K562 (cell line): Measurements from ENCODE around the gene PDGFRA. TPM values are rescaled to one million over a fixed set of nuclear protein-coding genes. Genes with fewer than 3 reads are reported as not detected.

Experiments used
- ATAC-seq: fragments of 200-7000 bp; cut with Tn5 transposase; 3 replicates; pipeline ENCODE4 v1.9.1; 2020; ENCODE audit warnings: moderate library complexity
- BruUV-seq: library from RNA; stranded (reverse); fragments of 400-500 nt; replicated peaks from 2 replicates; lab custom pipeline; 2021; lab: Mats Ljungman, UMichigan
- CTCF ChIA-PET: fragments of 300-600 bp; formaldehyde crosslinking; extraction: SDS; loops from one replicate; lab custom pipeline; 2021; ENCODE audit warnings: low intra/inter-chr PET ratio; lab: Yijun Ruan, JAX
- POLR2A ChIA-PET: fragments of 300-600, 350-650 bp; sonication (Branson Sonifier 250); formaldehyde crosslinking; extraction: SDS; loops from one replicate; lab custom pipeline; 2021; ENCODE audit warnings: antibody characterized with exemption, inconsistent platforms; lab: Yijun Ruan, JAX
- DNase-seq, 4 experiments: peaks; one replicate each; pipeline versions ENCODE4 v3.0.0 to v3.0.0-alpha.2; 2011 to 2018; ENCODE audit warnings: low spot score in 3 of 4, mixed read lengths in 3 of 4; ENCODE audit errors: extremely low read depth in 1 of 4
- FAIRE-seq: peaks from 2 replicates; lab custom pipeline; 2011; peaks lifted over from hg19 to GRCh38; lab: Jason Lieb, UNC
- H2AFZ ChIP-seq: 2 replicates; pipeline ENCODE4 v1.6.0; 2011; ENCODE audit warnings: low read depth, low read length, control low read depth, inconsistent platforms
- H3K27ac ChIP-seq: fragments of 200-600 bp; 3 replicates; pipeline ENCODE4 v1.8.0; 2011; ENCODE audit warnings: low read depth, mild to moderate bottlenecking, control low read depth, inconsistent platforms, low read length, moderate library complexity, mixed read lengths; ENCODE audit errors: extremely low read depth
- H3K27me3 ChIP-seq, 2 experiments: fragments of 300-600 bp in 1 of 2; 2 replicates in 1 of 2; 3 replicates in 1 of 2; pipeline versions ENCODE4 v1.6.0 to v1.8.0; 2011; ENCODE audit warnings: inconsistent platforms in 2 of 2, low read length in 2 of 2, mild to moderate bottlenecking in 1 of 2, mixed read lengths in 1 of 2, moderate library complexity in 1 of 2; ENCODE audit not compliant: control insufficient read depth in 2 of 2, insufficient read depth in 2 of 2
- H3K36me3 ChIP-seq: fragments of 300-600 bp; 3 replicates; pipeline ENCODE4 v1.8.0; 2011; ENCODE audit warnings: mild to moderate bottlenecking, low read length, inconsistent platforms; ENCODE audit not compliant: control insufficient read depth, insufficient read depth
- H3K4me1 ChIP-seq, 2 experiments: fragments of 200-600 bp in 1 of 2; replicated peaks in 1 of 2; 2 replicates in 1 of 2; 3 replicates in 1 of 2; pipeline versions ENCODE4 v1.5.1 to v1.8.0; 2011; ENCODE audit warnings: inconsistent platforms in 2 of 2, low read length in 2 of 2, mild to moderate bottlenecking in 1 of 2, mixed read lengths in 1 of 2, moderate library complexity in 1 of 2; ENCODE audit not compliant: control insufficient read depth in 2 of 2, insufficient read depth in 2 of 2
- H3K4me2 ChIP-seq: 2 replicates; pipeline ENCODE4 v1.6.1; 2011; ENCODE audit warnings: low read length, control low read depth, inconsistent platforms, mixed read lengths; ENCODE audit not compliant: insufficient read depth
- H3K4me3 ChIP-seq: fragments of 200-600 bp; sonication (generic), shearing (Covaris generic); 2 replicates; pipeline ENCODE4 v1.5.1; 2016; ENCODE audit warnings: control low read depth, inconsistent platforms
- H3K79me2 ChIP-seq: fragments of 200-600 bp; 3 replicates; pipeline ENCODE4 v1.8.0; 2011; ENCODE audit warnings: low read length, inconsistent platforms; ENCODE audit not compliant: control insufficient read depth, insufficient read depth
- H3K9ac ChIP-seq, 2 experiments: 2 replicates each; pipeline versions ENCODE4 v1.6.0 to v1.6.1; 2011; ENCODE audit warnings: low read depth in 2 of 2, low read length in 2 of 2, control low read depth in 1 of 2, inconsistent platforms in 1 of 2, mild to moderate bottlenecking in 1 of 2, mixed read lengths in 1 of 2; ENCODE audit not compliant: insufficient read depth in 1 of 2
- H3K9me1 ChIP-seq: one replicate; pipeline ENCODE4 v1.6.0; 2011; ENCODE audit warnings: inconsistent platforms, mild to moderate bottlenecking, low read length, moderate library complexity; ENCODE audit not compliant: control insufficient read depth, insufficient read depth
- H3K9me3 ChIP-seq: replicated peaks from 2 replicates; pipeline ENCODE4 v1.5.1; 2011; ENCODE audit warnings: low read depth, low read length, inconsistent platforms; ENCODE audit not compliant: control insufficient read depth, insufficient read depth
- H4K20me1 ChIP-seq: replicated peaks from 2 replicates; pipeline ENCODE4 v1.6.1; 2011; ENCODE audit warnings: low read length, inconsistent platforms, mixed read lengths; ENCODE audit not compliant: control insufficient read depth, insufficient read depth
- ADNP ChIP-seq: fragments of 200-800 bp; sonication (Bioruptor generic); IDR thresholded peaks from 2 replicates; pipeline ENCODE4 v1.6.1; 2016; ENCODE audit warnings: missing genetic modification characterization, missing compliant biosample characterization
- BACH1 ChIP-seq: fragments of 200-800 bp; sonication (Bioruptor generic); IDR thresholded peaks from 2 replicates; pipeline ENCODE4 v1.6.1; 2016; ENCODE audit warnings: missing genetic modification characterization, missing compliant biosample characterization
- CTBP1 ChIP-seq: fragments of 450-650 bp; IDR thresholded peaks from 2 replicates; pipeline ENCODE4 v1.6.1; 2016; ENCODE audit warnings: borderline replicate concordance
- DDX20 ChIP-seq: fragments of 450-650 bp; IDR thresholded peaks from 2 replicates; pipeline ENCODE4 v1.6.1; 2016; ENCODE audit warnings: missing genetic modification characterization, low read depth, mild to moderate bottlenecking, missing compliant biosample characterization, moderate library complexity
- FIP1L1 ChIP-seq: fragments of 200-400 bp; formaldehyde crosslinking; IDR thresholded peaks from 2 replicates; pipeline ENCODE4 v1.6.1; 2018; ENCODE audit warnings: mild to moderate bottlenecking, low read depth, low read length; ENCODE audit not compliant: poor library complexity, severe bottlenecking
- GTF2E2 ChIP-seq: fragments of 200-800 bp; sonication (Bioruptor generic); IDR thresholded peaks from 2 replicates; pipeline ENCODE4 v1.6.1; 2016; ENCODE audit warnings: missing genetic modification characterization, missing compliant biosample characterization
- MAFF ChIP-seq: IDR thresholded peaks from 2 replicates; pipeline ENCODE4 v1.6.1; 2012; ENCODE audit warnings: low read length, improper control_type of control experiment
- ZNF165 ChIP-seq: fragments of 250-450 bp; sonication (Bioruptor Pico); IDR thresholded peaks from 2 replicates; pipeline ENCODE4 v1.4.0; 2020; ENCODE audit warnings: borderline replicate concordance
- ZNF79 ChIP-seq: fragments of 250-450 bp; sonication (Bioruptor Pico); IDR thresholded peaks from 2 replicates; pipeline ENCODE4 v1.4.0; 2020; ENCODE audit warnings: low read depth, mild to moderate bottlenecking, moderate library complexity
- WGBS: fragments of 100-300 bp; shearing (Covaris generic); methylation state at CpG from one replicate; pipeline ENCODE4 v1.1.6; 2016; ENCODE audit warnings: low coverage, mixed read lengths; ENCODE audit not compliant: insufficient coverage; ENCODE audit errors: missing lambda C conversion rate; 5-methylcytosine and 5-hydroxymethylcytosine counted together
- in situ Hi-C: fragments of 300-500 bp; cut with MboI; formaldehyde crosslinking; loops from 4 replicates; pipeline ENCODE4 v1.15.0; 2018; ENCODE audit warnings: inconsistent platforms, mixed read lengths
- intact Hi-C: fragments of 100-400 bp; cut with micrococcal nuclease; formaldehyde crosslinking; loops from 2 replicates; pipeline ENCODE4 v1.14.2; 2022
- polyA plus RNA-seq, 8 experiments: library from polyadenylated mRNA; depleted of rRNA in 4 of 8; stranded (reverse) in 5 of 8; unstranded in 3 of 8; fragments of >200 nt; fragmentation: Nextera tagmentation in 2 of 8; fragmentation: Illumina TruSeq in 1 of 8; extraction: Ambion mirVana in 2 of 8; extraction: Trizol in 1 of 8; gene quantifications; 2 replicates each; pipeline versions ENCODE4 v1.2.1 to v1.2.3, GENCODE V29; 2011 to 2014; ENCODE audit warnings: inconsistent platforms in 1 of 8, missing spikeins in 1 of 8
- total RNA-seq, 7 experiments: library from RNA; depleted of rRNA in 6 of 7; stranded (reverse); fragments of >200 nt in 6 of 7; fragmentation: Illumina TruSeq in 2 of 7; extraction: Trizol in 2 of 7; gene quantifications; 2 replicates each; pipeline versions ENCODE4 v1.2.1 to v1.2.3, GENCODE V29; 2011 to 2021; ENCODE audit warnings: low replicate concordance in 1 of 7
- TF ChIP-seq, protein P1 (sequence below): fragments of 450-650 bp; IDR thresholded peaks from 2 replicates; pipeline ENCODE4 v1.7.0; 2016; ENCODE audit warnings: borderline replicate concordance

PDGFRA gene
- total and polyA plus RNA-seq, 9 of the 15 experiments (the other 6 are each of a cell fraction or from before 2014, with no cell fraction given), result 0.40 TPM; not detected in 8

DNA sequence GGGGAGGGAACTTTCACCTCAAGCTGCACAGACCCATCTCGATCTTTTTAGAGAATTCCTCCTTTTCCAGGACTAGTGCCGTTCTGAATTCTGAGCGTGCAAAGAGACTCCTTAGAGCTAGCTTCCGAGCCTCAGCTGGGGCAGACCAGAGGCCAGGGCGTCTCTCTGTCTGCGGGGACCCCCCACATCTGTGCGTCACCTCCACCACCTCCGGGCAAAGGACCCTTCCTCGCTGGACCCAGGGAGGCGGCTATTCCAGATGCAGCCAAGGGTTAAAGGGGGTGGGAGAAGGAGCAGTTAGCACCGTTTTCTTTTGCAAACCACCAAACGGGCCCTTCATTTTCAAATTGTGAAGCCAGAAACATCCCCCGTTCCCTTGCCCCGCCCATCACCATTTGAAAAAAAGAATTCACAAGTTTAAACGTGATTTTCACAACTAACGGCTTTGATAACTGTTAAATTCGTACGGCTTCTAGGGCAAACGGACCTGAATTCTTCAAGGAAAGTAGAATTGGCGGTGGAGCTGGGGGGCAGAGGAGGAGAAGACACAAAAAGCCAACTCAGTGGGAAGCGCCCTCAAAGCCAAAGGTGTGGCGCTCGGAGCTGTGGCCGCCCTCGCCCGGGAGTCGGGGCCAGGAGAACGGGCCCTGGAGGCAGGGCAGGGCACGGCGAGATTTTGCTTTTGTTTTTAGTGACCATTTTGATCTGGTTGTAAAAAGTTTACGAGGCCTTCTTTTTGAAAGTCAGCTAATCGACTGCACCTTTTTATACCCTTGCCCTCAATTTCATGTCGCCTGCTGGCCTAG is 3.3 kb upstream of the PDGFRA start:
- Histone ChIP-seq H2AFZ (no peak overlapping the region), H3K9me1 (no peaks in the 10 kb centered on the region), H3K36me3 (no peaks in the 10 kb centered on the region), H3K4me1 (peaks cover 0 to 15% of the 10 kb centered on the region in 2 experiments; a peak in 2 of 5 replicates), H3K79me2 (no peaks in the 10 kb centered on the region)
- no peak for FAIRE-seq
- 1% methylated on average over 32 of the region's 33 CpGs for WGBS
- BruUV-seq, result no TSS peak
- TF ChIP-seq DDX20 (tag) (no peak), GTF2E2 (tag) (no peak), MAFF (no peak), ZNF79 (CRISPR knock-in tag) (no peak), ADNP (tag) (no peak), BACH1 (tag) (no peak), FIP1L1 (no peak), CTBP1 (no peak), ZNF165 (no peak)
- TF ChIP-seq, protein P1, sequence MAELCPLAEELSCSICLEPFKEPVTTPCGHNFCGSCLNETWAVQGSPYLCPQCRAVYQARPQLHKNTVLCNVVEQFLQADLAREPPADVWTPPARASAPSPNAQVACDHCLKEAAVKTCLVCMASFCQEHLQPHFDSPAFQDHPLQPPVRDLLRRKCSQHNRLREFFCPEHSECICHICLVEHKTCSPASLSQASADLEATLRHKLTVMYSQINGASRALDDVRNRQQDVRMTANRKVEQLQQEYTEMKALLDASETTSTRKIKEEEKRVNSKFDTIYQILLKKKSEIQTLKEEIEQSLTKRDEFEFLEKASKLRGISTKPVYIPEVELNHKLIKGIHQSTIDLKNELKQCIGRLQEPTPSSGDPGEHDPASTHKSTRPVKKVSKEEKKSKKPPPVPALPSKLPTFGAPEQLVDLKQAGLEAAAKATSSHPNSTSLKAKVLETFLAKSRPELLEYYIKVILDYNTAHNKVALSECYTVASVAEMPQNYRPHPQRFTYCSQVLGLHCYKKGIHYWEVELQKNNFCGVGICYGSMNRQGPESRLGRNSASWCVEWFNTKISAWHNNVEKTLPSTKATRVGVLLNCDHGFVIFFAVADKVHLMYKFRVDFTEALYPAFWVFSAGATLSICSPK, result no peak
- TF ChIP-seq, all 486 proteins: peak for 0
- Histone ChIP-seq H3K9ac (no peak overlapping the region), H3K27ac (no peak overlapping the region), H3K9me3 (no peaks in the 10 kb centered on the region), H3K4me3 (no peak overlapping the region), H3K4me2 (no peak overlapping the region), H3K27me3 (peaks cover 31 to 58% of the 10 kb centered on the region in 2 experiments), H4K20me1 (0 out of 2 replicates have a peak, but pooled peaks cover 11% of the 10 kb centered on the region)
- in situ Hi-C loops (loop anchor here (5.0 to 25.0 kb wide), 5 partner anchors 318 to 1838 kb away; no protein-coding TSS in a partner anchor), intact Hi-C loops (no loop called here)
- ChIA-PET CTCF (no interaction called here), POLR2A (no interaction called here)
- DNase-seq, result no peak
- ATAC-seq, result no peak
